Measurements from ENCODE around the gene ERCC1.
A peak's percentile ranks its signal among the peaks of the same experiment; 100 is the strongest.

Gene ERCC1

DNA sequence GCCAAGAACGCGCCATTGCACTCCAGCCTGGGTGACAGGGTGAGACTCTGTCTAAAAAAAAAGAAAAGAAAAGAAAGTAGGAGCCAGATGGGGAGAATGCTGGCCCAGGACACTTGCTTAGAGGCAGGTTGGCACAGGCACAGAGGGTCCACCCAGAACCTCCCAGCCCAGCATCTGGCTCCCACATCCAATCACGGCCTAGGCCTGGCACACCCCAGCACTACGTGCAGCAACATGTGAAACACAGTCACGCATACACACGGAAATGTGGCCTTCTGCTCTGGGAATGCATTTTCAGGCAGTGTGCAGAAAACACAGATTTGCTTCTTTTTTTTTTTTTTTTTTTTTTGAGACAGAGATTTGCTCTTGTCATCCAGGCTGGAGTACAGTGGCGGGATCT is 23.2 kb upstream of the ERCC1 start:
- TF ChIP-seq, protein P1, sequence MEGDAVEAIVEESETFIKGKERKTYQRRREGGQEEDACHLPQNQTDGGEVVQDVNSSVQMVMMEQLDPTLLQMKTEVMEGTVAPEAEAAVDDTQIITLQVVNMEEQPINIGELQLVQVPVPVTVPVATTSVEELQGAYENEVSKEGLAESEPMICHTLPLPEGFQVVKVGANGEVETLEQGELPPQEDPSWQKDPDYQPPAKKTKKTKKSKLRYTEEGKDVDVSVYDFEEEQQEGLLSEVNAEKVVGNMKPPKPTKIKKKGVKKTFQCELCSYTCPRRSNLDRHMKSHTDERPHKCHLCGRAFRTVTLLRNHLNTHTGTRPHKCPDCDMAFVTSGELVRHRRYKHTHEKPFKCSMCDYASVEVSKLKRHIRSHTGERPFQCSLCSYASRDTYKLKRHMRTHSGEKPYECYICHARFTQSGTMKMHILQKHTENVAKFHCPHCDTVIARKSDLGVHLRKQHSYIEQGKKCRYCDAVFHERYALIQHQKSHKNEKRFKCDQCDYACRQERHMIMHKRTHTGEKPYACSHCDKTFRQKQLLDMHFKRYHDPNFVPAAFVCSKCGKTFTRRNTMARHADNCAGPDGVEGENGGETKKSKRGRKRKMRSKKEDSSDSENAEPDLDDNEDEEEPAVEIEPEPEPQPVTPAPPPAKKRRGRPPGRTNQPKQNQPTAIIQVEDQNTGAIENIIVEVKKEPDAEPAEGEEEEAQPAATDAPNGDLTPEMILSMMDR (IDR thresholded peaks at IDR 0.05; ENCODE audit: control insufficient read depth, extremely low read depth, insufficient read depth) = no peak
- DNase-seq (ENCODE audit: low read depth) = no peak
- H3K4me3 ChIP-seq (ENCODE audit: low read depth, low read length) = no peak overlapping the region

DNA sequence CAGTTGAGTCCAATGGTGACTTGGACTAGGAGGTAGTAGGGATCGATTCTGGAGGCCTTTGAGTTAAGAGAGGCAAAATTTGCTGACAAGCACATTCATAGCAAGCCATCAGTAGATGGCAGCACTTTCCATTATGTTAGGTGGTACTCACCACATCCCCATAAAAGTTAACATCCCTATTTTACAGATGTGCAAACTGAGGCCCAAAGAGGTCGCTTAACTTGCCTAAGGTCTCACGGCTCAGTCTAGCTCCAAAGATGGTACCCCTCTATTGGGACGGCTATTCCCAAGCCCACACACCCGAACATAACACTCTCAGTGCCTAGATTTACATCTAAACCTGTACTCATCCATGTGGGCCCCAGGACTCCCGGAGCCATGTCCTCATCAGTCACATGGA is 22.6 kb upstream of the ERCC1 start:
- DNase-seq (ENCODE audit: low read depth) = no peak
- H3K4me3 ChIP-seq (ENCODE audit: low read depth, low read length) = no peak overlapping the region
- TF ChIP-seq, protein P1 (IDR thresholded peaks at IDR 0.05; ENCODE audit: control insufficient read depth, extremely low read depth, insufficient read depth) = peak; percentile 20; the same call in 1 of the 2 replicates

DNA sequence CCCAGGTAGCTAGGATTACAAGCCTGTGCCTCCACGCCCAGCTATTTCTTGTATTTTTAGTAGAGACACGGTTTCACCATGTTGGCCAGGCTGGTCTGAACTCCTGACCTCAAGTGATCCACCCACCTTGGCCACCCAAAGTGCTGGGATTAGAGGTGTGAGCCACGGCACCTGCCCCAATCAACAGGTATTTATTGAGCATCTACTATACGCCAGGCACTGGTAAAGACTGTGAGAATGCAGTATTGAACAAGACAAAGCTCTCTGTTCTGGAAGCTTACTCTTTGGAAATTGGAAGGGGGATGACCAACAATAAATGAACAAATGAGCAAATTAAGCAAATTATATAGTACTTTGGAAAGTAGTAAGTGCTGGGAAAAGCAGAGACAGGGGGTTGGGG is 21.4 kb upstream of the ERCC1 start:
- TF ChIP-seq, protein P1 (IDR thresholded peaks at IDR 0.05; ENCODE audit: control insufficient read depth, extremely low read depth, insufficient read depth) = no peak
- no peak overlapping the region for H3K4me3 ChIP-seq (ENCODE audit: low read depth, low read length)
- no peak for DNase-seq (ENCODE audit: low read depth)

DNA sequence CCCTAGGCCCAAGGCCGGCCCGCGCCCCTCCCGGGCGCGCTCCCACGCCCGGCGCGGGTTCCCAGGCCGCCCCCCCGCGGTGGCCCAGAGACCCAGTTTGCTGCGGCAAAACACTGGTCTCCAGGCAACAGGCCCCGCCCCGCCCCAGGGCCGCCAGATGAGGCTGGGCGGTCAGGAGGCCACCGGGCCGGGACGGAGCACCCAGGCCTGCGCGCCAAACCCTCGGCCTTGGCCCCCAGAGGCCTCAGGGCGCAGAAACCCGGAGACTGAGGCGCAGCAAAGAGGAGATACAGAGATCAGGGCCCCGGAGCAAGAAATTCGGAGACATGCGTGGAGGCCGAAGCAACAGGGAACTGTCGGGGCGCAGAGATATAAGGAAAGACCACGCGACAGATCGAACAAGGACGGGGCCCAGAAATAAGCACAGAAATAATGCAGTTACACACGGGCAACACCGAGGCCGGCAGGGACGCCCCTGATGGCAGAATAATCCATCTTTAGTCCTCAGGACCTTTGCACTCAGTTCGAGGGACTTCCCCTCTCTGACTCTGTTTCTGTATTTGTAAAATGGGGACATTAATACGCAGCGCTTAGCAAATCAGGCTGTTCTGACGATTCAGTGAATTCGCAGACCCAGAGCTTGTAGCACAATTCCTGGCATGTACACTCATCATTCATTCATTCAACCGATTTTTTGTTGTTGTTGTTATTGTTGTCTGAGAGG is 20.8 kb upstream of the ERCC1 start:
- DNase-seq (ENCODE audit: low read depth) = no peak
- TF ChIP-seq, protein P1 (IDR thresholded peaks at IDR 0.05; ENCODE audit: control insufficient read depth, extremely low read depth, insufficient read depth) = no peak
- H3K4me3 ChIP-seq (ENCODE audit: low read depth, low read length) = peak overlapping the region; percentile 25

DNA sequence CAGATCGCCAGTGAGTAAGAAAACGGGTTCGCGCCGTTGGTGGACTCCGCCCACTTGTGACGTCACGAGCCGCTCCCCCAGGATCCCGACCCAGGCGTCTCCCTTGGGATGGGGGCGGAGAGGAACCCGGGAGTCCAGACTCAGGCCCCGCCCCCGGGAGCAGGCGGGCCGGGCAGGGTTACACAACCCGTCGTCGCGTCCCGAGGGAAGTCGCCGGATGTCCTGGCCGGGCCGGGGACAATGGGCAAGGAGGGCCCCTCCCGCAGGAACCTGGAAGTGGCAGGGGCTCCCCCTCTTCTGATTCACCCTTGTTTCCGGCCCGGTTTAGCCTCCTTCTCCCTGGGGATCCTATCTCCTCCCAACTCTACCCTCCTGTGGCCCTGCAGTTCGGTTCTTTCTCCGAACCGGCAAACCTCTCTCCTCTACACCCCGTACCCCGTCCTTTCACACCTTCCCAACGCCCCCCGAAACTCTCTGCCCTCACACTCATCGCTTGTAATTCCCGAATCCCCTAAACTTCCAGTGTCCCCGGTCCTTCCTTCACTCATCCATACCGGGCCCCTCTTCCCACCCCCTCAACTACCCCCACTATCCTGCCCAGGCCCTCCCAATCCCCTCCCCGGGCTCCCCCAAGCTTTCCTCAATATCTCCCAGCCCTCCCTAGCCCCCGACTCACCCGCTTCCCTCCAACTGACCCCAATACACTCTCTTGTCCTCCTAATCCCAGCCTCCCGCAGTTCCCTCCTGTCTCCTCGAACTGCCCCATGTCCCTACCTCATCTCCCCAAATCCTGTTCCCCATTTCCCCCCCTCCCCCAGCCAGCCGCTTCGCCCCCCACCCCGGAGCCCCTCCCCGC is 20.0 kb upstream of the ERCC1 start:
- no peak for DNase-seq (ENCODE audit: low read depth)
- H3K4me3 ChIP-seq (ENCODE audit: low read depth, low read length) = peak overlapping the region; percentile 56

DNA sequence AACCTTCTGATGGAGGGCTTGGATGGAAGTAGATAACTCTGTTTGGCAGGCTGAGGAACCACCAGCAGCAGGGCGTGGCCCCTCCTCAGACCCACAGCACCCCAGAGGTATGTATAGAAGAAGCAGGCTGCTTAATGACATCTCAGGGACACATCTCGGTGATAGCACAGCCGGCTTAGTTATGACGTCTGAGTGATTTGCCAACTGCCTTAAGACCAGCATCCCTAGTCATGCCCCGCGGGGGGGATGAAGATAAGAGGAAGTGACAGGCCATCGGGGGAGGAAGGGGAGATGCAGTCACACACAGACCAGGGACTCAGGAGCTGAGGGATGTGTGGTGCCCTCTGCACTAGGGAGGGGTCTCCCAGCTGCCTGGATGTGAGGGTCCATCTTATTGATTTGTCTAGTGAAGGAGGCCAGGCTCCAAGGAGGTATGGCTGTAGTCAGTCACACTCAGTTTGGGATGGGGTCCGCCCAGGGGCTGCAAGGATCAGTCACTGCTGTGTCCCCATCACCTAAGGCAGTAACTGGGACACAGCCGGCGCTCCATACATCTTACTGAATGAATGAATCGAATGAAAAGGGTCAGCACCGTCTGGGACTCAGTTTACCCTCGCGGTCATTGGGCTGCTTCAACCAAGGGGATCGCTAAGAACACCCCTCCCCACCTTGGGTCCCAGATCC is 19.2 kb upstream of the ERCC1 start:
- TF ChIP-seq, protein P1 (IDR thresholded peaks at IDR 0.05; ENCODE audit: control insufficient read depth, extremely low read depth, insufficient read depth) = no peak
- DNase-seq (ENCODE audit: low read depth) = no peak
- H3K4me3 ChIP-seq (ENCODE audit: low read depth, low read length) = peak overlapping the region; percentile 56

More for the DNA sequence above, 20.0 kb upstream of the ERCC1 start:
- TF ChIP-seq, protein P1 (IDR thresholded peaks at IDR 0.05; ENCODE audit: control insufficient read depth, extremely low read depth, insufficient read depth) = no peak

Data from LNCaP clone FGC (cell line).